ENCODE results near the gene RFXANK.

The RFXANK gene

DNA sequence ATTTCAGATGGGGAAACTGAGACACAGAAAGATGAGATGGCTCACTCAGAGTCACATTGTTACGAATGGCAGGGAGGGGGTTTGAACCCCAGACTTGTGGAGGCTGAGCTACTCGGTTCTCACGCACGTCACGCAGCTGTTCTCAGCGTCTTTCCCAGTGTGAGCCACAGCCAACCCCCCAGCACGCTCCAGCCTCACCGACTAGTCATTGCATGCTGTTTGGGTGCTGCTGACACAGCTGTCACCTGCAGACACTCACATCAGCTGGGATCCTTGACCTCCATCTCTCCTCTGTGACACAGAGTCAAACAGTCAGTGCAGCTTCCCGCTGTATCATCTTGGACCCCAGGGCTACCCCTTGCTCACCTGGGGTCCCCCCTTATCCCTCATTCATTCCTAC, 17.3 kb downstream of the RFXANK start:
- TF ChIP-seq PPARA (CRISPR knock-in tag; IDR thresholded peaks at IDR 0.05; ENCODE audit: borderline replicate concordance) = no peak
- no peak for TF ChIP-seq PATZ1 (CRISPR knock-in tag; IDR thresholded peaks at IDR 0.05; ENCODE audit: borderline replicate concordance)
- TF ChIP-seq ARNTL (CRISPR knock-in tag; IDR thresholded peaks at IDR 0.05; ENCODE audit: borderline replicate concordance, low read depth) = no peak
- no peak for TF ChIP-seq POU6F1 (CRISPR knock-in tag; IDR thresholded peaks at IDR 0.05; ENCODE audit: borderline replicate concordance, low read depth)
- TF ChIP-seq ISL1 (CRISPR knock-in tag; IDR thresholded peaks at IDR 0.05) = no peak
- no peak for TF ChIP-seq ZNF565 (CRISPR knock-in tag; conservative IDR thresholded peaks at IDR 0.05; ENCODE audit: low read depth)
- TF ChIP-seq SNAI2 (CRISPR knock-in tag; IDR thresholded peaks at IDR 0.05) = no peak
- no peak for TF ChIP-seq CREB5 (CRISPR knock-in tag; IDR thresholded peaks at IDR 0.05; ENCODE audit: low read depth)
- no peak for TF ChIP-seq ZFP30 (CRISPR knock-in tag; IDR thresholded peaks at IDR 0.05)
- TF ChIP-seq ZNF70 (CRISPR knock-in tag; IDR thresholded peaks at IDR 0.05) = no peak
- no peak for TF ChIP-seq OSR1 (CRISPR knock-in tag; IDR thresholded peaks at IDR 0.05)
- TF ChIP-seq ZFP3 (CRISPR knock-in tag; IDR thresholded peaks at IDR 0.05) = no peak
- TF ChIP-seq, protein P1, sequence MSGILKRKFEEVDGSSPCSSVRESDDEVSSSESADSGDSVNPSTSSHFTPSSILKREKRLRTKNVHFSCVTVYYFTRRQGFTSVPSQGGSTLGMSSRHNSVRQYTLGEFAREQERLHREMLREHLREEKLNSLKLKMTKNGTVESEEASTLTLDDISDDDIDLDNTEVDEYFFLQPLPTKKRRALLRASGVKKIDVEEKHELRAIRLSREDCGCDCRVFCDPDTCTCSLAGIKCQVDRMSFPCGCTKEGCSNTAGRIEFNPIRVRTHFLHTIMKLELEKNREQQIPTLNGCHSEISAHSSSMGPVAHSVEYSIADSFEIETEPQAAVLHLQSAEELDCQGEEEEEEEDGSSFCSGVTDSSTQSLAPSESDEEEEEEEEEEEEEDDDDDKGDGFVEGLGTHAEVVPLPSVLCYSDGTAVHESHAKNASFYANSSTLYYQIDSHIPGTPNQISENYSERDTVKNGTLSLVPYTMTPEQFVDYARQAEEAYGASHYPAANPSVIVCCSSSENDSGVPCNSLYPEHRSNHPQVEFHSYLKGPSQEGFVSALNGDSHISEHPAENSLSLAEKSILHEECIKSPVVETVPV (CRISPR knock-in tag; IDR thresholded peaks at IDR 0.05) = no peak
- no peak for TF ChIP-seq TOX (CRISPR knock-in tag; IDR thresholded peaks at IDR 0.05; ENCODE audit: borderline replicate concordance)
- no peak for TF ChIP-seq ZC3H10 (CRISPR knock-in tag; IDR thresholded peaks at IDR 0.05)
- TF ChIP-seq TSHZ2 (CRISPR knock-in tag; IDR thresholded peaks at IDR 0.05) = no peak
- no peak for TF ChIP-seq ESRRG (CRISPR knock-in tag; IDR thresholded peaks at IDR 0.05)
- TF ChIP-seq ZNF8 (CRISPR knock-in tag; IDR thresholded peaks at IDR 0.05) = no peak
- ATAC-seq = no peak

DNA sequence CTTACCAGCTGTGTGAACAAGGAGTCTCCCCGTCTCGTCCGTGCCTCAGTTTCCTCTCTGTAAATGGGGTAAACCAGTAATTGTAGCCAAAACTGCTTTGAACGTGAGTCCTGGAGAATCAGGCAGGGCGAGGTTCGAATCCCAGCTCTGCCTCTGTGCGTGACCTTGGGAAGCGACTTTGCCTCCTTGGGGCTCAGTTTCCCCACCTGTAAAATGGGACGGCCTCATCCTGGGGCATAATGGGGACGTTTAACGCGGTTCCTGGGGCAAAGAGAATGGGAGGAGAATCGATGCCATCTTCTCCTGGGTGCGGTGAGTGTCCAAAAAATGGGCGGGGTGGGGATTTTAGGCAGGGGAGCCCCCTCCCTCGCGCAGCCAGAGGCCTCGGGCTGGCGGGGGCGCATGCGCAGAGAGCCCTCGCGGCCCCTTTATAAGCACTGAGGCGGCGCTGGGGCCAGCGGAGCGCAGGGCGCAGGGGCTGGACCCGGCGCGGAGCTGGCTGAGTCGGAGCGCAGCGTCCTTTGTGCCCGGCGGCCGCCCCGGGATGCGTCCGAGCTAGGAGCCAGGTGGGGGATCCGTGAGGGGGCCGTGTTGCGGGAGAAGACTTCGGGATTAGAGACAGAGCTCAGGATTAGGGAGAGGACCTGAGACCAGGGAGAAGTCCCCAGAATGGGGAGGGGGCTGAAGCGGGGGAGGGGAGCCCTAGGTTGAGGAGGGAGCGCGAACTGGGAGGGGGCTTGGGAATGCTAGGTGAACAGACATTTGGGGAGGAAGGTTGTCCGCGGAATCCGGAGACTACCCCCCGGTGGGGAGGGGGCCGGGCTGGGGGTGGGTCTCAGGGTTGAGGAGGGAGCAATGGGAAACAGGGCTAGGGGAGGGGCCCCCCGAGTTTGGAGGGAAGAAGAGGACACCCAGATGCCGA, 19.7 kb downstream of the RFXANK start, which contains the start of gene NCAN:
NCAN (plus strand) TSS at position 460 of the 922 bp plus-strand sequence. CDS start 4,996 bp downstream, outside the sequence.
- TF ChIP-seq GLIS3 (CRISPR knock-in tag; IDR thresholded peaks at IDR 0.05) = no peak
- TF ChIP-seq CREB5 (CRISPR knock-in tag; IDR thresholded peaks at IDR 0.05; ENCODE audit: low read depth) = no peak
- no peak for TF ChIP-seq TSHZ2 (CRISPR knock-in tag; IDR thresholded peaks at IDR 0.05)
- no peak for TF ChIP-seq BACH2 (CRISPR knock-in tag; IDR thresholded peaks at IDR 0.05; ENCODE audit: borderline replicate concordance)
- no peak for TF ChIP-seq ZFP30 (CRISPR knock-in tag; IDR thresholded peaks at IDR 0.05)
- TF ChIP-seq CSDC2 (CRISPR knock-in tag; IDR thresholded peaks at IDR 0.05) = no peak
- peak; percentile 41 for ATAC-seq

Data from SK-N-SH treated with all-trans-retinoic acid at 6 μM for 48 hours (cell line).